Activated CD4-positive, alpha-beta T cell treated with anti-CD3 and anti-CD28 coated beads, Interleukin-2, amount 10 ng/mL, durations not matched to agents 7 days and 5 days (primary cell): ENCODE data around the gene ANKRD36B. TPM values are rescaled to one million over a fixed set of nuclear protein-coding genes. Genes with fewer than 3 reads are reported as not detected.
"Not testable (repeated sequence)": the region's sequence is repeated elsewhere in the genome, so short reads cannot be mapped to it uniquely, and the experiment has no call there.

ENCODE experiments used
- CTCF ChIA-PET: fragments of 350-600 bp; sonication (Branson Sonifier 250); formaldehyde crosslinking; loops from one replicate; lab custom pipeline; 2021; ENCODE audit warnings: antibody characterized with exemption; lab: Charles Lee
- POLR2A ChIA-PET: fragments of 350-600 bp; sonication (Branson Sonifier 250); formaldehyde crosslinking; loops from one replicate; lab custom pipeline; 2021; ENCODE audit warnings: antibody characterized with exemption; lab: Charles Lee
- DNase-seq: peaks from one replicate; pipeline ENCODE4 v3.0.0-alpha.2; 2020
- H3K27ac Mint-ChIP-seq: one replicate; pipeline ENCODE4 v1.8.0; 2021; ENCODE audit warnings: mild to moderate bottlenecking, moderate library complexity, mixed read lengths
- H3K27me3 Mint-ChIP-seq: one replicate; pipeline ENCODE4 v1.8.0; 2021; ENCODE audit warnings: mixed read lengths
- H3K36me3 Mint-ChIP-seq: one replicate; pipeline ENCODE4 v1.8.0; 2021; ENCODE audit warnings: low read depth, mixed read lengths
- H3K4me1 Mint-ChIP-seq: one replicate; pipeline ENCODE4 v1.8.0; 2021; ENCODE audit warnings: mixed read lengths
- H3K4me3 Mint-ChIP-seq: one replicate; pipeline ENCODE4 v1.8.0; 2021; ENCODE audit warnings: mild to moderate bottlenecking, moderate library complexity, mixed read lengths
- H3K9me3 Mint-ChIP-seq: one replicate; pipeline ENCODE4 v1.8.0; 2021; ENCODE audit warnings: mixed read lengths
- total RNA-seq, 2 experiments: library from RNA; stranded (reverse); gene quantifications; one replicate each; pipeline ENCODE4 v1.2.3, GENCODE V29; 2021

ANKRD36B gene
- 10 to 100 TPM; 47.5 to 55.1 TPM for total RNA-seq

DNA sequence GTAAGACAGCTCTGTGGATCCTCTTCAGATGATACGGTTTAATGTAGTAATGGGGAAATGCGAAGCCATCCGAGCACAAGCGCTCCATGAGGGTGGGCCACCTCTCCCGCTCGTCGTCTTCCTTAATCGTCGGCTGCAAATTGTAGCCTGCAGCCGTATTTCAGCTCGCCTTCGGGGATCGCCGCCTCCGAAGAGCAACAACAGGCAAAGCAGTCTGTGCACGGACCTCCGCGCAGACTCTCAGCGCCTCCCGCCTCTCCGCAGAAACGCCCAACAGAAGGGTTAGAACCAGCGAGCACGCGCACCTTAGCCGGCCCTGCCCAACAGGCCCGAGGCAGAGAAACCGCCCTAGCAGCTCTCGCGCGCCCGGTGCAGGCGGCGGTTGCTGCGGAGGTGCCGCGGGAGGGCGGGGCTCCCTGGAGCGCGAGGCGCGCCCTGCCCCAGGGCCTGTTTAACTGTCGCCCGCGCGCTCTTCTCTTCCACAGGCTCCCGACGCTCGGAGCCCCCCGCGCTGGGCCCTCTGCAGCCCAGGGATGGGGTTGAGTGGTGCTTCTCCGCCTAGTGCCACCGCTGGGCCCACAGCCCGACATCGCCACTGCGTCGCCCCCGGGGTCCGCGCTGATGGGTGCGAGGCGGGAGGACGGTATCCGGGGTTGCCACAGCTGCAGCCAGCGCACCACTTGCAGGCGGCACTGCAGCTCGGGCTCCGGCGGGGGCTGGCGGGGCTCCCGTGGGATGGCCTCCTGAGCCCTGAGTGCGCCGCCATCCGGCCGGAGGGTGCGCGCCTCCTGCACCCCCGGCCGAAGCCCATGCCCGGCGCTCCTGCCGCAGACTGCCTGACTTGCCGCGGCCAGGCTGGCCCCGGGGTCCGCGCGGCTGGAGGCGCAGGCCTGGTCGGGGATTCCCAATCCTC, at the start of gene ANKRD36B:
Gene ANKRD36B (minus strand): TSS at position 280 of the 913 bp plus-strand sequence. CDS start 192 bp downstream, at position 88.
- H3K36me3 Mint-ChIP-seq, H3K4me1 Mint-ChIP-seq, H3K9me3 Mint-ChIP-seq: not testable (repeated sequence)
- ChIA-PET CTCF (interaction anchor here (0.8 to 2.8 kb wide), 21 partner anchors 56 to 679 kb away, joined by 3 to 89 read pairs (median 5); partner anchors contain the start of genes ACTR1B, C2orf92, COX5B and ZAP70), POLR2A (interaction anchor here (1.0 kb wide), 1 partner anchor 74 kb away, joined by 4 read pairs; the partner anchor contains the start of gene ACTR1B)
- Mint-ChIP-seq H3K4me3 (peak within 1 kb of the TSS; percentile 97), H3K27me3 (peaks cover 11% of the 10 kb centered on the region), H3K27ac (peak within 1 kb of the TSS; percentile 98)
- DNase-seq, result peak; percentile 70

DNA sequence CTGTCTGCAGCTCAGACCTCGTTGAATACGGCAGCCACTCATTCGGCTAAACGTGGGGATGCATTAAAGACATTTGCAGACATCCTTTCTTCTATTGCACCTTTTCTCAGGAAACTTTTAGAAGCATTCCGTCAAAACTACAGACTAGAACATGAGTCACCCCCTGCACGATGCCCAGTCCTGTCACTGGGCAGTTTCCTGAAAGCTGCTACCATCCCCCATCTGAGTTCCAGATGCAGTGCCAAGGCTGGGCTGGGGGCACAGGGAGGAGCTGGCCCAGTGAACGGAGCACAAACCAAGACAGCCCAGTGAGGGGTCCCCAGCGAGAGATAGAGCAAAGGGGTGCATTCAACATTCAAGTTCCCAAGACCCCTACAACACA, 36.4 kb upstream of the ANKRD36B start:
- H3K27me3 Mint-ChIP-seq, H3K9me3 Mint-ChIP-seq, CTCF ChIA-PET, DNase-seq, POLR2A ChIA-PET, H3K36me3 Mint-ChIP-seq, H3K4me1 Mint-ChIP-seq, H3K4me3 Mint-ChIP-seq, H3K27ac Mint-ChIP-seq: not testable (repeated sequence)

- H3K4me1 Mint-ChIP-seq, H3K4me3 Mint-ChIP-seq, H3K27me3 Mint-ChIP-seq, DNase-seq, CTCF ChIA-PET, H3K36me3 Mint-ChIP-seq, POLR2A ChIA-PET, H3K27ac Mint-ChIP-seq, H3K9me3 Mint-ChIP-seq: not testable (repeated sequence)
Observed at GRCh38 chr2:97625354-97626048, 35.8 kb upstream of the ANKRD36B start.

DNA sequence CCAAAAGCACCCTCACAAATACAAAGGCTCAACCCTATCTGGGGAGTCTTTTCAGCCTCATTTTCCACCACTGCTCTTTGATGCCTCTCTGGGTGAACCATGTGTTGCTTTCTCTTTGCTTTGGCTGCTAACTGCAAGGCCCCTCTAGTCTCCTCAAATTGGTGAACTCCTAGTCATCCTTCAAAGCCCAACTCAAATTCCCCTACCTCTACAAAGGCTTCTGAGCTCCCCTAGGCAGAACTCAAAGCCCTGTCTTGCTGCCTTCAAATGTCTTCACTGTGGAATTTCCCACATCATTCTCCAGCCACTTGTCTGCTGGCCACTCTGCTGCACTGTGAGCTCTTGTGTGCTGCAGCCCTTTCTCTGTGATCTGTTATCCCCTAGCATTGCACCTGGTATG, 33.3 kb upstream of the ANKRD36B start:
- DNase-seq, H3K4me1 Mint-ChIP-seq, POLR2A ChIA-PET, H3K36me3 Mint-ChIP-seq, H3K9me3 Mint-ChIP-seq, H3K4me3 Mint-ChIP-seq, H3K27me3 Mint-ChIP-seq, H3K27ac Mint-ChIP-seq: not testable (repeated sequence)
- CTCF ChIA-PET, result interaction anchor here (1.1 kb wide), 1 partner anchor 32 kb away, joined by 3 read pairs; no protein-coding TSS in a partner anchor

DNA sequence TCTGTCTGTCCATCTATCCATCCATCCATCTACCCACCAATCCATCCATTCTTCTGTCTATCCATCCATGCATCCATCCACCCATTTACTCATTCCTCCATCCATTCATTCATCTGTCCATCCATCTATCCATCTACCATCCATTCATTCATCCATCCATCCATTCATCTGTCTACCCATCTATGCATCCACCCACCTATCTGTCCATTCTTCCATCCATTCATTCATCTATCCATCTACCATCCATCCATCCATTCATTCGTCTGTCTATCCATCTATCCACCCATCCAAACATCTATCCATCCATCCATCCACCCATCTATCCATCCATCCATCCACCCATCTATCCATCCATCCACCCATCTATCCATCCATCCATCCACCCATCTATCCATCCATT, 30.8 kb upstream of the ANKRD36B start:
- POLR2A ChIA-PET, H3K27me3 Mint-ChIP-seq, H3K9me3 Mint-ChIP-seq, DNase-seq, H3K36me3 Mint-ChIP-seq, H3K4me3 Mint-ChIP-seq, CTCF ChIA-PET, H3K4me1 Mint-ChIP-seq, H3K27ac Mint-ChIP-seq: not testable (repeated sequence)

DNA sequence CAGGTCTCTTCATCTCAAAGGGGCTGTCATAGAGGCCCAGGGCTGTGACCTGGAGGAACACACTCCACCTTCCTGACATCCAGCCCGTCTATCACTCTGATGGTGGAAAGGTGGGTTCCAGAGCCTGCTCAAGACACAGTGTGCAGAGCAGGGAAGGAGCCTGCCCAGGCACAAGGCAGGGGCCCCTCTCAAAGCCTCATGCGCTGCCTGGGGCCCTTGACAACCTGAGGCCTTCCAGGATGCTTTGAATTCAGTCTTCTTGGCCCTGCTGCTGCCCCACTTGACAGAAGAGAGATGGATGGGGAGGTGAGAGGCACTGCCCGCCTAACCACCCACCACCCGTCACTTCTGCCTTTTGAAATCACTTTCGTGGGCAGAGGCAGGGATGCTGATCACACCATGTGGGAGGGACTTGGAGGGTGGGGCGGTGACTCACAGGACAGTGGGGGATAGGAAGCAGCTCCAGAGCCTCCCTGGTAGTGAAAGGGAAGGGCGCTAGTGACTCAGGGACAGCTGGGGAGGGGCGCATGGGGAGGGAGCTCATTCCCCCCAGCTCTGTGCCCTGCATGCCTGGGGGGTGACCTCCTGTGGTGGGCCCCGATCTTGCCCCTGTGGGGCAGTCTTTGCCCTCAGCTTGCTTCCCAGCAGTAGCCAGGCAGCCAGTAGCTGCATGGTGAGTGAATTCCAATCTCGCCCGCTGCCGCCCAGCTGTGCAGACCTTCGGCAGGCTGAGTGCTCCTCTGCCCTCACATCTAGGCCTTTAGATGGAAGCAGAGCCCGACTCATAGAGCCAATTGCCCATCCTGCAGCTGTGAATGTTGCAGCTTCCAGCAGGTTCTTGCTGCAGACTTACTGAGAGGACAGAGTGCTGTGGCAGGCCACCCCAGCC, 29.5 kb upstream of the ANKRD36B start:
- CTCF ChIA-PET, H3K36me3 Mint-ChIP-seq, H3K4me3 Mint-ChIP-seq, POLR2A ChIA-PET, H3K4me1 Mint-ChIP-seq, H3K9me3 Mint-ChIP-seq, H3K27ac Mint-ChIP-seq, DNase-seq, H3K27me3 Mint-ChIP-seq: not testable (repeated sequence)

- DNase-seq, result no peak
- POLR2A ChIA-PET, result no interaction called here
- no peaks in the 10 kb centered on the region for H3K27me3 Mint-ChIP-seq
- no peaks in the 10 kb centered on the region for H3K4me1 Mint-ChIP-seq
- no peaks in the 10 kb centered on the region for H3K36me3 Mint-ChIP-seq
- H3K9me3 Mint-ChIP-seq, result no peaks in the 10 kb centered on the region
- no peak overlapping the region for H3K4me3 Mint-ChIP-seq
- no peak overlapping the region for H3K27ac Mint-ChIP-seq
- CTCF ChIA-PET, result no interaction called here
Observed at GRCh38 chr2:97617911-97618310, 28.2 kb upstream of the ANKRD36B start.

- not testable (repeated sequence) for H3K9me3 Mint-ChIP-seq, H3K27me3 Mint-ChIP-seq
Observed at GRCh38 chr2:97615746-97616145, 26.1 kb upstream of the ANKRD36B start.

DNA sequence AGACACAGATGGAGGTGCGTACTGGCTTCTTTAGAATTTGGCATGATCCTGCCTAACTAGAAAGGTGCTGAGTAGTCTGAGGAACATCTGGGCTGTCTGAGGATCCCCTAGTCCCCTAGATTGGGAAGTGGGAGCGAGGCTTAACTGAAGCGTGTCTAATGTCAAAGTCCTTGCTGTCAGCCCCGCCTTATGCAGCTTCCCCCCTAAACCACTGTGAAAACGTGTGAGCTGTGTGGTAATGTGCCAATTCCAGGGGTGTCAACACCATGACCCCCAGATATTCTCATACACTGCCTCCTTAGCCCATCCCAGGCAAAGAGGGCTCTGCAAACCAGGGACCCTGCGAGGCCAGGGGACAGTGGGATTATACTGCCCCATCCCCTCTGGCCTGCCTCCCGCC, 22.2 kb upstream of the ANKRD36B start:
- H3K27me3 Mint-ChIP-seq, H3K4me3 Mint-ChIP-seq, POLR2A ChIA-PET, H3K36me3 Mint-ChIP-seq, H3K27ac Mint-ChIP-seq, H3K9me3 Mint-ChIP-seq, CTCF ChIA-PET, DNase-seq, H3K4me1 Mint-ChIP-seq: not testable (repeated sequence)

More at GRCh38 chr2:97615746-97616145, 26.1 kb upstream of the ANKRD36B start:
- H3K27ac Mint-ChIP-seq, H3K36me3 Mint-ChIP-seq, DNase-seq, POLR2A ChIA-PET, H3K4me3 Mint-ChIP-seq, H3K4me1 Mint-ChIP-seq, CTCF ChIA-PET: not testable (repeated sequence)

- H3K27ac Mint-ChIP-seq, H3K9me3 Mint-ChIP-seq, H3K36me3 Mint-ChIP-seq, H3K27me3 Mint-ChIP-seq, CTCF ChIA-PET, H3K4me1 Mint-ChIP-seq, DNase-seq, POLR2A ChIA-PET, H3K4me3 Mint-ChIP-seq: not testable (repeated sequence)
Observed at GRCh38 chr2:97608745-97609144, 19.1 kb upstream of the ANKRD36B start.

GRCh38 chr2:97605524-97606339, 16.1 kb upstream of the ANKRD36B start:
- H3K4me3 Mint-ChIP-seq, H3K27me3 Mint-ChIP-seq, H3K27ac Mint-ChIP-seq, H3K9me3 Mint-ChIP-seq, H3K4me1 Mint-ChIP-seq, H3K36me3 Mint-ChIP-seq, CTCF ChIA-PET, DNase-seq, POLR2A ChIA-PET: not testable (repeated sequence)

GRCh38 chr2:97605109-97605508, 15.4 kb upstream of the ANKRD36B start:
- H3K4me1 Mint-ChIP-seq, DNase-seq, H3K36me3 Mint-ChIP-seq, H3K9me3 Mint-ChIP-seq, POLR2A ChIA-PET, H3K4me3 Mint-ChIP-seq, CTCF ChIA-PET, H3K27ac Mint-ChIP-seq, H3K27me3 Mint-ChIP-seq: not testable (repeated sequence)
